Measurements from ENCODE around the gene IL16.
"Not testable (repeated sequence)": the region's sequence is repeated elsewhere in the genome, so short reads cannot be mapped to it uniquely, and the experiment has no call there.

IL16 gene

DNA sequence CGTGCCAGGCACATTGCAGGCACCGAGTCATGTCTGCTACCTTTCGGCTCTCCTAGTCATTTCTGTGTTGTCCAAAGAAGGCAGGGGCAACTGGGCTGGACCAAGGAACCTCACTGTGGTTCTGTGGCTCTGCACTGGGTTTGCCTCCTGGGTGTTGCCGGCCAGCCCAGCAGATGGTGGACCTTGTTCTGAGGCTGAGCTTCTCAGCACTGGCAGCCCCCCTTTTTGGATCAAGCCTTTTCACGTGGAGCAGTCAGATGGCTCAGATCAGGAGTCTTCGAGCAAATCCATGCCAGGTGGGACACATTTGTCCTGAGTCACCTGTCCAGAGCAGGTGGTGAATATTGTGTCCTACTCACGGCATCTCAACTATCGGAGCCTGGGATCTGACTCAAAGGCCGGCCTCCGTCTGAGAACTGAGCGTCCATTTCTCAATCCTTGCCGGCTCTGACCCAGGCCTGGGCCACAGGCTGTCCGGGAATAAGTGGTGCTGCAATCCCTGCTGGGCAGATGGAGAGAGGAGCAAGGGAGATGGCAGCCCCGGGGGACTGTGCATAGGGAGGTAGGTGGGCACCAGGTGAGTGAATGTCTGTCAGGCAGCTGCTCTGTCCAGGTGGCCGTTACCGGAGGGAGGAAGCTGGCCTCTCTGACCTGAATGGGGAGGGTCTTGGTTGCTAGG lies at the start of gene IL16:
Gene IL16 (plus strand): TSS at position 304 of the 679 bp plus-strand sequence. CDS start 28,521 bp downstream, outside the sequence.
- DNase-seq, result no peak

- DNase-seq, result no peak
These were observed 45.3 kb upstream of the IL16 start for GRCh38 chr15:81151389-81151788.

DNA sequence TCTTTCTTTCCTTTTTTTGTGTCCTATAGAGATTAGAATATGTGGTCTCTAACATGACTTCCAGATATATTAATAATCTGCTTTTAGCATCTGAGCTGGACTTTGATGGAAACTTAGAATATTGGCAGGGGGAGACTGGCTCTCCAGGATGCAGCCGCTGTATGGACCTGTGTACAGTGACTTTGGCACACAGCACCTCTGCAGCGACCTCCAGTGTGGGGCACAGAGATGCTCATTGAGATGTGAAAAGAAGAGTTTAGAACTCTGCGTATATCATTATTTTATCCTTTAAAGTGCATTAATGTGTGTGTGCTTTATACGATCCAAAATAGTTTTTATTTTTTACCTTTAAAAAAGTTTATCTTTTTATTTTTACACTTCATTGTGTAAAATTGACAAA lies 44.3 kb upstream of the IL16 start:
- no peak for DNase-seq

DNA sequence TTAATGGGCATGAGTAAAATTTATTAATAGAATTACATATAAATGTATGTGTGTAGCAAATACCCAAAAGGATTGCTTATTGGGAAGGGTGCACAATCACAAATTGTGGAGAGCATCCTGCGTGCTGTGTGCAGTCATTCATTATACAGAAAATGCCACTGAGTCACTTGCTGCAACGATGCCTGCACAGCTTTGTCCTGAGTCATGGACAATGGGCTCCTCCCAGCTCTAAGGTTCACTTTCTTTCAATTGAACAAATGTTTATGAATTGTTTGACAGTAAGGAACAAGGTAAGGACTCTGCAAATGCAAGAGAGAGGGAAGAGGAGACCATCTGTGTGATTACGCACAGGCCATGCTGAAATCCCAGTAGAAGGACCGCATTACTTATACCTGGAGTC lies 43.9 kb upstream of the IL16 start:
- no peak for DNase-seq

DNA sequence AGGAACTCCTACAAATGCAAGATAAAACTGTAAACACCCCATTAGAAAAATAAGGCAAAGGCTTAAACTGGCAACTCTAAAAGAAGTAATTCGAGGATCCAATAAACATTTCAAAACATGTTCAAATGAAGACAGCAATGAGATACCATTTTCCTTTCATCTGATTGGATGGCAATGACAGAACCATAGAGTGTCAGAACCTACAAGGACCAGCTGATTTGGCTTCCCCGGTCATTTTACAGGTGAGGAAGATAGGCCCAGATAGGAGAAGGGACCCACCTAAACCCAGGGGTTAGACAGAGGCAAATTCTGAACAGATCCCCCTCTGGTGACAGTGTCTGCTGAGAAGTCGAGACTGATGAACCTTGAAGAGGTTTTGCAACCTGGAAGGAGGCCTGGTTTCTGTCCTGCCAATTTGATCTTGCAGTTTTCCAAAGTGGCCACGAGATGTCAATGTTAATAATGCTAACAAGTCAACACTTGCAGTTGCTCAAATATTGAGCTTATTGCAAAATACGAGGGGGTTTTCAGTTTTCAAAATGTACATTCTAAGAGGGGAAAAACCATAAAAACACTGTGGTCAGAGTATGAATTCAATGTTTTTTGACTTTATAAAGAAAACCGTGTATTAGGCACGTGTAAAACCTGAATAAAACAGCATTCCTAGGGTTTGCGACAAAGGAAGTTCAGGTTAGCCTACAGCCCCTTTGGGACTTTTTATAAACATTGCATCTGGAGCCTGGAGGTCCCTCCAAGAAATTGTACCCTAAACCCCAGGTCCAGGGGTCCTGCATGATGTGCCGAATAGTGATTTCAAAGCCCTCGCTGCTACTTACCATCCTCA lies 41.1 kb upstream of the IL16 start:
- DNase-seq, result peak; percentile 67

DNA sequence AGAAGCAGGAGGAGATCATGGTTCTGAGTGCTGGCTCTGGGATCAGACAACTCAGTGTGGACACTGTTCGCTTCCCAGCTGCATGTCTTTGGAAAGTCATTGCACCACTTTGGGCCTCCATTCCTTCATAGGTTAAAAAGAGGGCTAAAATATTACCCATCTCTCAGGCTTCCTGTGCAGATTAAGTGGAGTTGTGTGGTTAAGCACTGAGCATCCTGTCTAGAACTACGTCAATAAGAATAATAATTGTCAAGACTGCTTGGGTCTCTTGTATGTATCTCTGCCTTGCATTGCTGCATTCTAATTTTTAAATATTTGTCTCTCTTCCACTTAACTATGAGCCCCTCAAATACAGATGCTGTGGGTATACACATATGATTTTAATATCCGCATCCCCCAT lies 40.4 kb upstream of the IL16 start:
- no peak for DNase-seq

- no peak for DNase-seq
These were observed 39.3 kb upstream of the IL16 start for GRCh38 chr15:81157195-81157938.

DNA sequence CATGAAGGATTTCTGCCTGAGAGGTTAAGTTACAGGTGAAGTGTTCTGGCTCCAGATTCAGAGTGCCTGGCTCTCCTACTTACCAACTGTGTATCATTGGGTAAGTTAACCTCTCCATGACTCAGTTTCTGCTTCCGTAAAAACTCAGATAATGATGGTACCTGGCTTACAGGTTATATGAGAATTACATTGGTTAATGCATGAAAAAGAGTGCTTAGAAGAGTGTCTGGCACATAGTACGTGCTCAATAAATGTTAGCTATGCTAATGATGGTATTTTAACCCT lies 38.8 kb upstream of the IL16 start:
- no peak for DNase-seq

DNA sequence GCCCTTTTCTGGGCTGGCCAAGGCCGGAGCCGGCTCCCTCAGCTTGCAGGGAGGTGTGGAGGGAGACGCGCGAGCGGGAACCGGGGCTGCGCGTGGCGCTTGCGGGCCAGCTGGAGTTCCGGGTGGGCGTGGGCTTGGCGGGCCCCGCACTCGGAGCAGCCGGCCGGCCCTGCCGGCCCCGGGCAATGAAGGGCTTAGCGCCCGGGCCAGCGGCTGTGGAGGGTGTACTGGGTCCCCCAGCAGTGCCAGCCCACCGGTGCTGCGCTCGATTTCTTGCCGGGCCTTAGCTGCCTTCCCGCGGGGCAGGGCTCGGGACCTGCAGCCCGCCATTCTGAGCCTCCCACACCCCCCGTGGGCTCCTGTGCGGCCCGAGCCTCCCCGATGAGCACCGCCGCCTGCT lies 38.1 kb upstream of the IL16 start:
- DNase-seq, result not testable (repeated sequence)

GRCh38 chr15:81160312-81161159 lies 36.1 kb upstream of the IL16 start:
- peak; percentile 79 for DNase-seq

DNA sequence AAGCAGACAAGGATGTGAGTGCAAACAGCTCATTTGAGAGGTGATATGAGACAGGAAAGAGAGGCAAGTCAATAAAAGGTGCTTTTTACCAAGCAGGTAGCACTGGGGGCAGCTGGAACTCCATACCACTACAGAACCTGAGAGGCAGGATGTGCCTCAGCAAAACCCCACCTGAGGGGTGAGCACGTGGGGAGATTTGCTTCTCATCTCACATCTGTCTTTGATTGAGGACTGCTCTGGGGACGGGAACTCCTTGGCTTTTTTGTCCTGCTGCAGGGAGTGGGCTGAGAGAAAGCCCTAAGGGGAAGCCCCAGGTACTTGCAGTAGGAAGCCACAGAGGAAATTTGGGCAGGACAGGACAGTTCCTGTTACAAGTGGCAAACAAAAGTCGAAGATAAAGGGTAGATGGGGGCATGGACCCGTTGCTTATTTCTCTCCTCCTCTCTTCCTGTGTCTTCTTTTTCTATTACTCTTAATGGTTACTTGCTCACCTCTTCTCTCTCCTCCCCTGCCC lies 35.5 kb upstream of the IL16 start:
- DNase-seq, result no peak

DNA sequence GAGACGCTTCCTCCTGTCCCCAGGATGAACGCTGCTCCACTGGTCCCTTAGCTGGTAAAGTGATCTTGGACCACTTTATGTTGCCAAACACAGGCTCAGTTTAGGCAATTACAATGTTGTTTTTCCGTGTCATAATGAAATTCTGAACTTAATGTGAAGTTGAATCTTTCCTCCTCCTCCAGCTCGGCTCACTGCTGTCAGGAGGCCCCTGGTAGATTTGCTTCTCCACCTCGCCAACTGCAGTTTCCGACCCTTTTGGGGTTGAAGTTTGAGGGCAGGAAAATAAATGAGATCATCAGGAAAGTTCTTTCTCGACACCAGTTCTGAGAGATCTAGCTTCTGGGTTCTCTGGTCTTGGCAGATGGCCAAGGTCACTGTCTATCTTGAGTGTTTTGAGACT lies 34.8 kb upstream of the IL16 start:
- no peak for DNase-seq

DNA sequence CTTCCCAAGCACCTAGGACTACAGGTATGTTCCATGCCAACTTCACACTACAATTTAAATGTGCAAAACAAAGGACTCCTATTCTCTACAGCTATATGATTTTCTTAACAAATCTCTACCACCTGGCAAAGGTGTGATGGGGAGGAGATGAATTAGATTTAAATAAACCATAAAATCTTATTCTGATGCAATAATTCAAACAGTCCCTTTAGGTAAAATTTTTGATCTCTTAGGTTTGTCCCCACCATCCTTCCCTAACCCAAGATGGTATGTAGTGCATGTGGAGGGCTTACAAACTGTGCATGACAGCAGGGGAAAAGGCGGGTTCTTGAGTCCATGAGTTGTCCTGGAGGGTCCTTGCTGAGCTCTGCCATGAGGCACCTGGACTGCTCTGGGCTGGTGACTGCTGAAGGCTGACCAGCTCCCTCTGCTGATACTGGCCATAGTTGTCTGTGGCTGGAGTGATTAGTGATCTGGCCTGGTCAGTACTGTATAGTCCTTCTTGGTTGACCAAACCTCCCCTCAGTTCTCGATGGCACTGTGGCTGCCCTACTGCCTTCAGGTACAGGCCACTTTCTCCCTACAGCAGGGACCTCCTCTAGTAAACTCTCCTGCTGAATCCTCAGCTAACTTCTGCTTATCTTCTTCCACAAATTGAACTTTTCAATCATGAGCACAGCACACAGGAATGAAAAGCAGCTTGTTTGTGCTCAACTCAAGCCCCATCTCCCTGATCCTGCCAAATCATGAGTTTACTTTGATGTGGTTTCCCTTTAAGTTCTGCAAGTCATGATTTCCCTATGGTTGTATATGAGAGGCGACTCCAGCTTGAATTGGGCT lies 32.5 kb upstream of the IL16 start:
- peak; percentile 63 for DNase-seq

DNA sequence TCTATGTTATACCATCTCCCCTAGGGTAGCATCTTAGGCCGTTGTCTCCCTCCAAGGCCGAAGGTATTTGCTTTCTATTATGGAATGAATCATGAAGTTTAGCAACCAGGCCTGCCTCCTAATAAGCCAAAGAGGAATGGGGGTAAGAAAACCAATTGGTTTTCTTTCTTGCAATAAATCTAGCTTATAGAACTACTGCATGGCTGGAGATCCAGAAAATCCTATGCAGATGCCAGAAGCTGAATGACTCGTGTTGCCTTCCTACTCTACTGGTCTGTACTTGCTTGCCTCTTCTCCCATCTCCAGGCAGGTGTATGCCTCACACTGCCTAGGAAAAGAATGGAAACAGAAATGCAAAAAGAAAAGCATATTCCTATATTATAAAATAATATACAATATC lies 31.1 kb upstream of the IL16 start:
- no peak for DNase-seq

GRCh38 chr15:81166636-81167305 lies 29.9 kb upstream of the IL16 start:
- DNase-seq, result no peak

- DNase-seq, result no peak
These were observed 28.6 kb upstream of the IL16 start for GRCh38 chr15:81168131-81168526.

GRCh38 chr15:81168644-81169043 lies 28.0 kb upstream of the IL16 start:
- no peak for DNase-seq

DNA sequence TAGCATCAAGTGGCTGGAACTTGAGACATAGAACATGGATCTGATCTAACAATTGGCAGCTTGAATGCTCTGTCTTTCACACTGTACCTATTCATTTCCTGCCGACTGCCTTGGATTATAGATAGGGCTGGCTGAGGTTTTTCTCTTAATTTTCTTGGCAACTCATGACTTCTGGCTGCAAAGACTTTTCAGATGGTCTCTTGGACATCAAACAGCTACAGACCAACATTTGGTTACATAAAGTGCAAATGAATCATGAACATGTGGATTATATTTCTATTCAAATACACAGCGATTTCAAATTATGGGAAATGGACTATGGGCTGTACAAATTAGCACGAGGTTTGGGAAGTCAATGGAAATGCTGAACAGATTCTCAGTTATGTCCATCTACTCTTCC lies 26.2 kb upstream of the IL16 start:
- no peak for DNase-seq

DNA sequence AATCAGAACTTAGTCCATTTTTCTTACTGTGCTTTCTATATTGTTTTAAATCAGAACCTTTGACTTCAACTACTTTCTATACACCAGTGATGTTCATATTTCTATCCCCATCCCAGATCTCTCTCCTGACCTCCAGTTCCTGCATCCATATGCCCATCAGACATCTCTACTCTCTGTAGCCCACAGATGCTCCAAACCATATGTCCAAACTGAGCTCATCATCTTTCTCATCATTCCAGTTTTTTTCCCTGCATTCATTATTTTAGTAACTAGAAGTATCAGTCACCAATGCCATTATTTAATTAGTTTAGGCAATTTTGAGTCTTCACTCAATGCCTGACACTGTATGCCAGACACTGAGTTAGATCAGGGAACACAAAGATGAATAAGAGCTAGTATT lies 25.4 kb upstream of the IL16 start:
- DNase-seq, result no peak

- no peak for DNase-seq
These were observed 22.4 kb upstream of the IL16 start for GRCh38 chr15:81174125-81174791.
